Endothelial cell of umbilical vein (primary cell): ENCODE data around the gene MAP3K14. TPM values are rescaled to one million over a fixed set of nuclear protein-coding genes. Genes with fewer than 3 reads are reported as not detected.

ENCODE experiments used
- BruUV-seq: library from RNA; stranded (reverse); fragments of 400-500 nt; replicated peaks from 2 replicates; lab custom pipeline; 2021; lab: Mats Ljungman, UMichigan
- CTCF ChIA-PET: fragments of 300-600, 350-600 bp; sonication (Branson Sonifier 250); formaldehyde crosslinking; loops from one replicate; lab custom pipeline; 2021; ENCODE audit warnings: antibody characterized with exemption, inconsistent platforms; lab: Charles Lee
- POLR2A ChIA-PET: fragments of 300-600, 350-600 bp; sonication (Branson Sonifier 250); formaldehyde crosslinking; loops from one replicate; lab custom pipeline; 2021; ENCODE audit warnings: antibody characterized with exemption, inconsistent platforms; lab: Charles Lee
- DNase-seq: peaks from one replicate; pipeline ENCODE4 v3.0.0-alpha.2; 2011; ENCODE audit warnings: low read depth, low spot score
- FAIRE-seq: peaks from 2 replicates; lab custom pipeline; 2011; peaks lifted over from hg19 to GRCh38; lab: Jason Lieb, UNC
- H2AFZ ChIP-seq: 2 replicates; pipeline ENCODE4 v1.6.0; 2012; ENCODE audit warnings: low read depth, low read length, control low read depth, inconsistent platforms
- H3K27ac ChIP-seq: 2 replicates; pipeline ENCODE4 v1.5.1; 2011; ENCODE audit warnings: low read depth, mild to moderate bottlenecking, control low read depth, low read length, moderate library complexity; ENCODE audit not compliant: insufficient read depth
- H3K27me3 ChIP-seq, 2 experiments: 2 replicates each; pipeline versions ENCODE4 v1.6.0 to v1.6.1; 2011; ENCODE audit warnings: low read length in 2 of 2, mixed read lengths in 1 of 2; ENCODE audit not compliant: control insufficient read depth in 2 of 2, insufficient read depth in 2 of 2
- H3K36me3 ChIP-seq, 2 experiments: 2 replicates in 1 of 2; 3 replicates in 1 of 2; pipeline ENCODE4 v1.5.1; 2011; ENCODE audit warnings: low read length in 2 of 2, mild to moderate bottlenecking in 1 of 2, moderate library complexity in 1 of 2; ENCODE audit not compliant: control insufficient read depth in 2 of 2, insufficient read depth in 2 of 2; ENCODE audit errors: extremely low read depth in 1 of 2
- H3K4me1 ChIP-seq: 3 replicates; pipeline ENCODE4 v1.5.1; 2011; ENCODE audit warnings: mild to moderate bottlenecking, low read length; ENCODE audit not compliant: control insufficient read depth, insufficient read depth; ENCODE audit errors: extremely low read depth
- H3K4me2 ChIP-seq: 2 replicates; pipeline ENCODE4 v1.6.1; 2011; ENCODE audit warnings: low read length, control low read depth, mixed read lengths; ENCODE audit not compliant: insufficient read depth
- H3K4me3 ChIP-seq, 3 experiments: fragments of 200-600 bp in 1 of 3; sonication (generic), shearing (Covaris generic) in 1 of 3; replicated peaks in 1 of 3; 2 replicates each; pipeline ENCODE4 v1.5.1; 2011 to 2016; ENCODE audit warnings: control low read depth in 3 of 3, low read length in 3 of 3, mild to moderate bottlenecking in 2 of 3, inconsistent platforms in 1 of 3, low read depth in 1 of 3, moderate library complexity in 1 of 3; ENCODE audit not compliant: insufficient read depth in 1 of 3
- H3K79me2 ChIP-seq: 2 replicates; pipeline ENCODE4 v1.6.0; 2012; ENCODE audit warnings: low read length, inconsistent platforms; ENCODE audit not compliant: control insufficient read depth, insufficient read depth
- H3K9ac ChIP-seq: replicated peaks from 2 replicates; pipeline ENCODE3; 2011; ENCODE audit warnings: low read length, control low read depth; ENCODE audit not compliant: insufficient read depth; ENCODE audit errors: extremely low read depth
- H3K9me1 ChIP-seq: replicated peaks from 3 replicates; pipeline ENCODE4 v1.6.0; 2011; ENCODE audit warnings: mild to moderate bottlenecking, low read length; ENCODE audit not compliant: control insufficient read depth, insufficient read depth; ENCODE audit errors: extremely low read depth
- H3K9me3 ChIP-seq: replicated peaks from 2 replicates; pipeline ENCODE4 v1.5.1; 2012; ENCODE audit warnings: low read length, inconsistent platforms; ENCODE audit not compliant: control insufficient read depth, insufficient read depth
- H4K20me1 ChIP-seq: replicated peaks from 2 replicates; pipeline ENCODE3; 2011; ENCODE audit warnings: mild to moderate bottlenecking, low read length; ENCODE audit not compliant: control insufficient read depth, insufficient read depth; ENCODE audit errors: extremely low read depth
- FOS ChIP-seq: IDR thresholded peaks from 2 replicates; pipeline ENCODE4 v1.6.1; 2011; ENCODE audit warnings: mild to moderate bottlenecking, low read length, moderate library complexity, borderline replicate concordance; ENCODE audit not compliant: insufficient read depth
- GATA2 ChIP-seq: IDR thresholded peaks from 2 replicates; pipeline ENCODE4 v1.7.0; 2011; ENCODE audit warnings: low read depth, mild to moderate bottlenecking, moderate library complexity, mixed read lengths, low read length; ENCODE audit not compliant: insufficient read length, insufficient read depth
- JUN ChIP-seq: IDR thresholded peaks from 2 replicates; pipeline ENCODE4 v1.6.1; 2011; ENCODE audit warnings: borderline replicate concordance, low read depth; ENCODE audit not compliant: insufficient read length, insufficient read depth
- POLR2A ChIP-seq: IDR thresholded peaks from 2 replicates; pipeline ENCODE4 v1.6.1; 2012; ENCODE audit warnings: low read depth, mild to moderate bottlenecking, control low read depth, low read length
- dilution Hi-C: fragments of 300-500 bp; cut with MboI; formaldehyde crosslinking; loops from one replicate; pipeline ENCODE4 v1.15.0; 2019; ENCODE audit warnings: low sequenced_read_pairs; ENCODE audit not compliant: extremely low pct_ligation_motif_present
- intact Hi-C: fragments of 100-400 bp; cut with micrococcal nuclease; formaldehyde crosslinking; loops from one replicate; pipeline ENCODE4 v1.10.0; 2022
- polyA plus RNA-seq, 4 experiments: library from polyadenylated mRNA; depleted of rRNA in 3 of 4; stranded (reverse) in 3 of 4; unstranded in 1 of 4; fragments of >200 nt; gene quantifications; 2 replicates each; pipeline versions ENCODE4 v1.2.1 to v1.2.3, GENCODE V29; 2011 to 2012; ENCODE audit warnings: missing spikeins in 1 of 4
- total RNA-seq: library from RNA; stranded (reverse); gene quantifications from 2 replicates; pipeline ENCODE4 v1.2.3, GENCODE V29; 2021
- TF ChIP-seq, protein P1 (sequence below), 2 donors: IDR thresholded peaks; 1 replicate in 1 of 2; 2 replicates in 1 of 2; pipeline ENCODE4 v1.5.1; 2011; ENCODE audit warnings: low read length in 2 of 2, mild to moderate bottlenecking in 2 of 2, moderate library complexity in 2 of 2, control low read depth in 1 of 2, inconsistent platforms in 1 of 2, low read depth in 1 of 2; ENCODE audit not compliant: insufficient read depth in 1 of 2; ENCODE audit errors: extremely low read depth in 1 of 2

The MAP3K14 gene
- total and polyA plus RNA-seq, 2 donors (not counting 3 experiments of a cell fraction or from before 2014, with no cell fraction given) = 5.4 to 9.8 TPM

- H3K9me1 ChIP-seq = no peaks in the 10 kb centered on the region
- H3K36me3 ChIP-seq = peaks cover 9 to 56% of the 10 kb centered on the region in 2 experiments
- H2AFZ ChIP-seq = no peak overlapping the region
- H3K9me3 ChIP-seq = no peaks in the 10 kb centered on the region
- intact Hi-C loops = no loop called here
- no peaks in the 10 kb centered on the region for H3K27me3 ChIP-seq
- peak; percentile 62 for FAIRE-seq
- dilution Hi-C loops = no loop called here
- H3K4me2 ChIP-seq = no peak overlapping the region
- H3K4me1 ChIP-seq = no peaks in the 10 kb centered on the region
- H3K9ac ChIP-seq = no peak overlapping the region
- DNase-seq = no peak
- no peak overlapping the region for H3K27ac ChIP-seq
- H4K20me1 ChIP-seq = no peaks in the 10 kb centered on the region
- ChIA-PET POLR2A (no interaction called here), CTCF (interaction anchor here (0.8 to 3.6 kb wide), 6 partner anchors 9 to 131 kb away, joined by 4 to 15 read pairs (median 4); partner anchors contain the start of gene ACBD4)
- H3K4me3 ChIP-seq = no peak overlapping the region
- TF ChIP-seq FOS = peak; percentile 42
- TF ChIP-seq, protein P1, sequence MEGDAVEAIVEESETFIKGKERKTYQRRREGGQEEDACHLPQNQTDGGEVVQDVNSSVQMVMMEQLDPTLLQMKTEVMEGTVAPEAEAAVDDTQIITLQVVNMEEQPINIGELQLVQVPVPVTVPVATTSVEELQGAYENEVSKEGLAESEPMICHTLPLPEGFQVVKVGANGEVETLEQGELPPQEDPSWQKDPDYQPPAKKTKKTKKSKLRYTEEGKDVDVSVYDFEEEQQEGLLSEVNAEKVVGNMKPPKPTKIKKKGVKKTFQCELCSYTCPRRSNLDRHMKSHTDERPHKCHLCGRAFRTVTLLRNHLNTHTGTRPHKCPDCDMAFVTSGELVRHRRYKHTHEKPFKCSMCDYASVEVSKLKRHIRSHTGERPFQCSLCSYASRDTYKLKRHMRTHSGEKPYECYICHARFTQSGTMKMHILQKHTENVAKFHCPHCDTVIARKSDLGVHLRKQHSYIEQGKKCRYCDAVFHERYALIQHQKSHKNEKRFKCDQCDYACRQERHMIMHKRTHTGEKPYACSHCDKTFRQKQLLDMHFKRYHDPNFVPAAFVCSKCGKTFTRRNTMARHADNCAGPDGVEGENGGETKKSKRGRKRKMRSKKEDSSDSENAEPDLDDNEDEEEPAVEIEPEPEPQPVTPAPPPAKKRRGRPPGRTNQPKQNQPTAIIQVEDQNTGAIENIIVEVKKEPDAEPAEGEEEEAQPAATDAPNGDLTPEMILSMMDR (IDR thresholded peaks at IDR 0.05; ENCODE audit: extremely low read depth in 1 of 2, insufficient read depth in 1 of 2, low read depth in 1 of 2, low read length in 2 of 2) = no peak
- TF ChIP-seq JUN = peak; percentile 6
- H3K79me2 ChIP-seq = no peaks in the 10 kb centered on the region
- BruUV-seq = no TSS peak
Observed at GRCh38 chr17:45265821-45266220, 51.0 kb downstream of the MAP3K14 start.

DNA sequence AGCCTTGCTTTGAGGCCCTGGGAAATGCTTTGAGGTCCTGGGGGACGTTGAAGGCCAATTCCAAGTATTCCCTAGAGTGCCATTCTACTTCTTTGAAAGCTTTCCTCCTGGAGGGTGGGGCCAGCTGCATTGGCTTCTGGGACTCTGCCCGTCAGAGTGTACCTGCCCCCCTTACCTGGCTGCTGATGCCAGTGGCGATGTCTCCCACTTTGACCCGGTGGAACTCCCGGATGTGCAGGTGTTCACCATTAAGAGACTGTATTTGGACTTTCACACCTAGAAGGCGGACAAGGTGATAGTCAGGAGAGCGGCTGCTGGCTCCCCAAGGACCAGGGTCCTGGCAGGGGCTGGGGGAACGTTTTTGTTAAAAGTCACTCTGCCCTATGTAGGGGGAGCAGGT, 51.8 kb downstream of the MAP3K14 start:
- no peaks in the 10 kb centered on the region for H3K9me1 ChIP-seq
- FAIRE-seq (no peak), DNase-seq (no peak)
- no peak overlapping the region for H3K4me3 ChIP-seq
- H4K20me1 ChIP-seq = no peaks in the 10 kb centered on the region
- dilution Hi-C loops (no loop called here), intact Hi-C loops (no loop called here)
- H3K27me3 ChIP-seq = no peaks in the 10 kb centered on the region
- no peak overlapping the region for H3K27ac ChIP-seq
- H3K36me3 ChIP-seq = peaks cover 6 to 49% of the 10 kb centered on the region in 2 experiments
- H3K9me3 ChIP-seq = no peaks in the 10 kb centered on the region
- no peak overlapping the region for H2AFZ ChIP-seq
- H3K9ac ChIP-seq = no peak overlapping the region
- no peak overlapping the region for H3K4me2 ChIP-seq
- no TSS peak for BruUV-seq
- CTCF ChIA-PET = interaction anchor here (1.2 to 3.6 kb wide), 2 partner anchors 12 to 130 kb away, joined by 4 to 15 read pairs; partner anchors contain the start of gene ACBD4
- TF ChIP-seq, protein P1 (IDR thresholded peaks at IDR 0.05; ENCODE audit: extremely low read depth in 1 of 2, insufficient read depth in 1 of 2, low read depth in 1 of 2, low read length in 2 of 2) = no peak
- TF ChIP-seq GATA2 (no peak), POLR2A (no peak)
- H3K4me1 ChIP-seq = no peaks in the 10 kb centered on the region
- POLR2A ChIA-PET = no interaction called here
- no peaks in the 10 kb centered on the region for H3K79me2 ChIP-seq
